Activated naive CD4-positive, alpha-beta T cell treated with anti-CD3 and anti-CD28 coated beads, Interleukin-2, amount 50 U/mL, for 24 hours (primary cell): ENCODE data around the gene ASB13.
A peak's percentile ranks its signal among the peaks of the same experiment; 100 is the strongest.

Source experiments
- H3K27ac Mint-ChIP-seq: one replicate; pipeline ENCODE4 v1.8.0; 2021; ENCODE audit warnings: mild to moderate bottlenecking, mixed read lengths
- H3K27me3 Mint-ChIP-seq: one replicate; pipeline ENCODE4 v1.8.0; 2021; ENCODE audit warnings: mixed read lengths
- H3K36me3 Mint-ChIP-seq: one replicate; pipeline ENCODE4 v1.8.0; 2021; ENCODE audit warnings: mixed read lengths
- H3K4me1 Mint-ChIP-seq: one replicate; pipeline ENCODE4 v1.8.0; 2021; ENCODE audit warnings: mixed read lengths
- H3K4me3 Mint-ChIP-seq: one replicate; pipeline ENCODE4 v1.8.0; 2021; ENCODE audit warnings: mild to moderate bottlenecking, mixed read lengths
- H3K9me3 Mint-ChIP-seq: one replicate; pipeline ENCODE4 v1.8.0; 2021; ENCODE audit warnings: mixed read lengths

The ASB13 gene

DNA sequence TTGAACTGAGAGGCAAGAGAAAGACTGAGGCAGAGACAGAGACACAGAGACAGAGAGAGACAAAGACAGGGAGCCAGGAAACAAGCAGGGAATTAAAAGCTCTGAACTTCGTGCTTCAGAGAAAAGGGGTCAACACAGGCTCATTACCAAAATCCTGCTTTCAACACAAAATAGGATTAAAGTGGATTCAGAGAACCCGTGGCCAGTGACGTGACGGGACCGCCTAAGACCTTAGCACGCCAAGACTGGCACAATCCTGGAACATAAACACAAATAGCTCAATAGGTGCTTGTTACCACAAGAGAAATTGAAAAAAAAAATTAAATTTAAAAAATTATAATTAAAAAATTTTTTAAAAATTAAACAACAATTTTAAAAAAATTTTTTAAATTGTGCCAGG lies 21.5 kb downstream of the ASB13 start:
- Mint-ChIP-seq H3K4me3 (no peak overlapping the region), H3K27ac (no peak overlapping the region), H3K36me3 (peaks cover 16% of the 10 kb centered on the region), H3K4me1 (peaks cover 4% of the 10 kb centered on the region), H3K27me3 (no peaks in the 10 kb centered on the region), H3K9me3 (no peaks in the 10 kb centered on the region)

DNA sequence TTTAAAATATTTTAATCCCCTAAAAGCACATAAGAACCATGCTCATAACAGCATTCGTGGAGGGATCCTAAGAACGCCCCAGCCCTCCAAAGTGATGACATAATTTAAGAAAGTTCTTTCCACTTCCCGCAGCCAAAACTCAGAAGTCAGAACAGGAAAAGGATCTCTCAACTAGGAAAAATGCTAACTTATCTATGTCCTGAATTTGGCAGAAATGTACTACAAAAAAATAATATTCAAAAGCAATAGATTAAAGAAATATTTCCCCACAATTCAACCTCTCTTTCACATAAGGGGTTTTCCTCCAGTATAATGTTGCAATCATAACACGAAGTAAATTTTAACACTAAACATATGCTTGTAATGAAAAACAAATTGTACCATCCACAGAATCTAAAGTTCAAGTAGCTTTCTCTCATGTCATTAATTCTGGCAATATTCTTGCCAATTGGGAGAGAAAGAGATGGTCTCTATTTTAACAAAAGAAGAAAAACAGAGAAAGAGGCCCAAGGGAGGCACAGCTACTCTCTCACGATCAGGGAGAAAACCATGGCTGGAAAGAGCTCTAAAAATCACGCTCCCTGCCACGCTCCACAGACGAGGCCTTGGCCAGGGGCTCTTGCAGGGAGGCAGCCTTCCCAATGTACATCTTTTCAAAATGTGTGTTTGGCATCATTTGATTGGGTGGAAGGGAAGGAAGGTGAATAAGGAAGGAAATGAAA lies 22.9 kb downstream of the ASB13 start:
- Mint-ChIP-seq H3K9me3 (no peaks in the 10 kb centered on the region), H3K27ac (peak overlapping the region; percentile 35), H3K4me3 (no peak overlapping the region), H3K36me3 (peaks cover 14% of the 10 kb centered on the region), H3K27me3 (no peaks in the 10 kb centered on the region), H3K4me1 (peaks cover 4% of the 10 kb centered on the region)

DNA sequence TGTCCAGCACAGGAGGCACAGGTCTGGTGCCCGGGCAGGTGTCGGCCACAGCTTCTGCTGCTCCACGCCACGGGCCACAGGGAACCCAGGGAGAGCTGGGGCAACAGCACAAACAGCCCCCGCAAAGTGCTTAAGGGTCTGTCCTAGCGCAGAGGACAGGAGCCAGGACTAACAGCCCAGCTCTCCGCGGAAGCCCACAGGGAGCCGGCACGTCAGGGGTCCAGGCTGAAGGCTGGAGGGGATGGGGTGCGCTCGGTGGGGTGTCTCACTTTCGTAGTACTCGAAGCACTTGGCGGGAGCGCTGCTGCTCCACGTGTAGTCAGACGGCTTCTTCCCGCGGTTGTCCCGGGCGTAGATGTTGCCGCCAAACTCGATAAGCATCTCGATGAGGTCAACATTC lies 24.9 kb downstream of the ASB13 start:
- Mint-ChIP-seq H3K4me1 (no peaks in the 10 kb centered on the region), H3K4me3 (no peak overlapping the region), H3K9me3 (no peaks in the 10 kb centered on the region), H3K27ac (no peak overlapping the region), H3K36me3 (peaks cover 9% of the 10 kb centered on the region), H3K27me3 (no peaks in the 10 kb centered on the region)

DNA sequence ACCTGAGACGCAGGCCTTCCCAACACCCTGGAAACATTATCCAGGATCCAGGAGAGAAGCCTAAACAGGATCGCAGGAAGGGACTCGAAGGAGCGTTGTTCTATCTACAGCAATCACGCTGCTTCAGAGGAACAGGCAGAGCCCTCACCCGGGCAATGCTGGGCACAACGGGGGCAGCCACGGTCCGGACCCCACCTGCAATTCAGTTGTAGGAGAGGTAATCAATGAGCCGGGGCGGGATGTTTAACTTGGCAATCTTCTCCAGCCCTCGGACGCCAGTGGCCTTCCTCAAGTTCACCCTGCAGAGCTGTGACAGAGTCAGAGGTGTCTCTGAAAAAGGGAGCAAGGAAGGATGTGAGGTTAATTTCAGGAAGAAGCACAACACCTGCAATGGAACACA lies 25.9 kb downstream of the ASB13 start:
- H3K27me3 Mint-ChIP-seq, result no peaks in the 10 kb centered on the region
- H3K4me3 Mint-ChIP-seq, result no peak overlapping the region
- H3K27ac Mint-ChIP-seq, result no peak overlapping the region
- H3K36me3 Mint-ChIP-seq, result peaks cover 9% of the 10 kb centered on the region
- no peaks in the 10 kb centered on the region for H3K4me1 Mint-ChIP-seq
- H3K9me3 Mint-ChIP-seq, result no peaks in the 10 kb centered on the region

DNA sequence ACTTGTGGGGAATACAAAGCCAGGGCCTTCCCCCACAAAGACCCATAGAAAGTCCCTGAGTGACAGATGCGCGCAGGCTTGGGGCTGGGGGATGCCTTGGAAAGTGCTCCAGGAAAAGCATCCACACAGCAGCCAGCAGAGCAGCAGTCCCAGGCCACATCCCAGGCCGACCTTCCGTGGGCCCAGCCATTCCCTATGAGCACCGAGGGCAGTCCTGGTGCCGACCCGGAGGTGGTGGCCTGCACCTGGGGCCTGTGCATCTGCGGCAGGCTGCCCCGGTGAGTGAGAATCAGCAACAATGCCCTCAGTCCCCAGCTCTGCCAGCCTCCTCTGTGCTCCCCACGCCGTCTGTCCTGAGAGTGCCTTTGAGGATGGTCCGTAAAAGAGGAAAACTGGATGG lies 26.4 kb downstream of the ASB13 start:
- peaks cover 9% of the 10 kb centered on the region for H3K36me3 Mint-ChIP-seq
- no peaks in the 10 kb centered on the region for H3K9me3 Mint-ChIP-seq

DNA sequence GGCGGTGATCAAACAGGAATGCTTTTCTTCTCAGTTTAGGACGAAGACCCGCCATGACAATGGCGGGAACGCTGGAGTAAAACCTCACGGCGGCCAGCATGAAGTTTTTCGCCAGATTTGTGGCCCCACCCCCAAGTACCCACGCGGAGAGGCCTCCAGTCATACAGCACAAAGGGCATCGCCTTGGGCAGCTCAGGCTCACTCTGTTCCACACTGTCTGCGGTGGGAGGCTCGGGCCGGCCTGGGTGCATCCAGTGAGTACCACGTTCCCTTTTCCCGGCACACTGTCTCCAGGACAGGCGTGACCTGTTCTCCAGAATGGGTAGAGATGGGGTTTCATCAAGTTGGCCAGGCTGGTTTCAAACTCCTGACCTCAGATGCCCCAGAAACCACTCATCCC lies 27.3 kb downstream of the ASB13 start:
- H3K4me1 Mint-ChIP-seq, result no peaks in the 10 kb centered on the region
- no peak overlapping the region for H3K27ac Mint-ChIP-seq
- H3K36me3 Mint-ChIP-seq, result peaks cover 9% of the 10 kb centered on the region
- no peaks in the 10 kb centered on the region for H3K9me3 Mint-ChIP-seq
- H3K4me3 Mint-ChIP-seq, result no peak overlapping the region
- H3K27me3 Mint-ChIP-seq, result no peaks in the 10 kb centered on the region

More for the DNA sequence above, 26.4 kb downstream of the ASB13 start:
- Mint-ChIP-seq H3K4me3 (no peak overlapping the region), H3K4me1 (no peaks in the 10 kb centered on the region), H3K27ac (no peak overlapping the region), H3K27me3 (no peaks in the 10 kb centered on the region)

DNA sequence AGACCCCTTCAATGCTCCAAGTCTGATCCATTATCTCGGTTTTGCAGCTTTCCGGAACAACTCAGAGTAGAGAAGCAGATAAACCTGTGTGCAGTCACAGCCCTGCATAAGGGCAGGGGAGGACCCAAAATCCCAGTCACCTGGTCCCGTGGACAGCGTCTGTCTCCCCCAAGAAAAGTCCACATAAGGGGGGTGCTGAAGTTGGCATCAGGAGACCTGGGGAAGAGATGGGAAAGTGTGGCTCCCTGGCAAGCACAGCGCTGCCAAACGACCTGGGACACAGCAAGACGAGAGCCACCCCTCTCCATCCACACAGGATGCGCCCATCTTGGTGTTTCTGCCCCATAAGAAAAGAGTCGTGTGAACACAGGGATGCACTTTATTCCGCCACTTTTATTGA lies 27.9 kb downstream of the ASB13 start:
- H3K27me3 Mint-ChIP-seq, result no peaks in the 10 kb centered on the region
- no peaks in the 10 kb centered on the region for H3K9me3 Mint-ChIP-seq
- peaks cover 4% of the 10 kb centered on the region for H3K36me3 Mint-ChIP-seq
- H3K4me1 Mint-ChIP-seq, result no peaks in the 10 kb centered on the region
- no peak overlapping the region for H3K27ac Mint-ChIP-seq
- no peak overlapping the region for H3K4me3 Mint-ChIP-seq

DNA sequence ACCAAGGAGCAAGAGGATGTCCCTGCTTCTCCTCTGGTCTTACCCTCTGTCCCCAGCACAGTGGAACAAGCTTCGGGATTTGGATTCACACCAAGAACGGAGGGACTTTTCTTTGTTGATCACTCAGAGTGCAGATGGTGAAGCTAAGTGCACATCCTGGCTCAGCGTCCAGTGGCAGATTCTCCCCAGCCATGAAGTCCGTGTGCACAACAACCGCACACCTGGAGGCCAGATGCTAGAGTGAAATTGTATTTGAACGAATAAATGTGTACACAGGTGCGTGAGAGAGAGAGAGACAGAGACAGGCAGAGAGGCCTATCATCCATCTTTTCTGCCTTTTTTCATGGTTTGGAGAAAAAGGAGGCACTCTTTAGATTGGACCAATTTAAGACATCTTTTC lies 31.5 kb downstream of the ASB13 start:
- Mint-ChIP-seq H3K4me3 (no peak overlapping the region), H3K4me1 (peaks cover 3% of the 10 kb centered on the region), H3K36me3 (no peaks in the 10 kb centered on the region), H3K9me3 (no peaks in the 10 kb centered on the region), H3K27me3 (no peaks in the 10 kb centered on the region), H3K27ac (no peak overlapping the region)

DNA sequence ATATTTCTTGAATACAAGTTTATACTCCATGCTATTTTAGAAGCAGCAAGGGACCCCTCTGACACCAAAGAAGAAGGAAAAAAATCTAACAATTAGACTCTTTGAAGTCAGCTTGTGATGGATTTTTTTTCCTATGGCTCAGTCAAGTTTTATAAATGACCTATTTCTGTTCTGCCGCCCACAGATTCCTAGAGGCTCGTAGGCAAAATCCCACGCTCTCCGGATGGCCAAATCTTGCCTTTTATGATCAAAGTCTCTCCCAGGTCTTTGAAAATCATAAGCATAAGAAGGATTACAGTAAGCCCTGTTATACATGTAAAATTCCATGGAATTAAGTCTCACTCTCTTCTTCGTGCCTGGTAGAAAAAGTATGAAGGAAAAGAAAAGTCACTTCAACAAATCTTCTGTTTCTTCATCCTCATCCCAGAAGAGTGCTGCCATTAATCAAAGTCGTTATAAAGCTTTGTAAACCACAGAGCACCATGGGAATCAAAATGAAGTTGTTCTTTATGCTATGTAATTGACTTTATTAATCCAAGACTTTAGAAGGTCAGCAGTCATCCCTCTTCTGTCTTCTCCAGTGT lies 33.1 kb downstream of the ASB13 start:
- Mint-ChIP-seq H3K27me3 (no peaks in the 10 kb centered on the region), H3K9me3 (no peaks in the 10 kb centered on the region), H3K36me3 (no peaks in the 10 kb centered on the region), H3K4me1 (peaks cover 16% of the 10 kb centered on the region), H3K4me3 (no peak overlapping the region), H3K27ac (no peak overlapping the region)

DNA sequence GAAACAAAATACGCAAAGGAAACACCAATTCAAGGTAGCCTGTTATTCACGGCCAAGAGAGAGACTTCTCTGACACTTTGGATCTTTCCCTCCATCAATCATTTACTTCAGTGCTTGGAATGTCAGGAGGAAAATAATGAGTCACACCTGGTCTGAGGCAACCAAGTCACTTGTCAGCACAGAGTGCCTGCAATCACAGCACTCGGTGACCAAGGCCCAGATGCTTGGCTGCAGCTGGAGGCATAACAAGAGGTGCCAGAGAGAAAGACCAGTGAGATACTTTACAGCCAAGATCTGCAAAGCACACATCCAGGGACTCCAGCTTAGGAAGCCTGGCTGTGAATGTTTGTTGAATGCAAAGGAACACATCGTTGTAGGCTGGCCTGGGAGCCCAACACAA lies 33.9 kb downstream of the ASB13 start:
- no peaks in the 10 kb centered on the region for H3K27me3 Mint-ChIP-seq
- no peaks in the 10 kb centered on the region for H3K9me3 Mint-ChIP-seq
- peaks cover 20% of the 10 kb centered on the region for H3K4me1 Mint-ChIP-seq
- H3K27ac Mint-ChIP-seq, result no peak overlapping the region
- no peak overlapping the region for H3K4me3 Mint-ChIP-seq
- no peaks in the 10 kb centered on the region for H3K36me3 Mint-ChIP-seq

DNA sequence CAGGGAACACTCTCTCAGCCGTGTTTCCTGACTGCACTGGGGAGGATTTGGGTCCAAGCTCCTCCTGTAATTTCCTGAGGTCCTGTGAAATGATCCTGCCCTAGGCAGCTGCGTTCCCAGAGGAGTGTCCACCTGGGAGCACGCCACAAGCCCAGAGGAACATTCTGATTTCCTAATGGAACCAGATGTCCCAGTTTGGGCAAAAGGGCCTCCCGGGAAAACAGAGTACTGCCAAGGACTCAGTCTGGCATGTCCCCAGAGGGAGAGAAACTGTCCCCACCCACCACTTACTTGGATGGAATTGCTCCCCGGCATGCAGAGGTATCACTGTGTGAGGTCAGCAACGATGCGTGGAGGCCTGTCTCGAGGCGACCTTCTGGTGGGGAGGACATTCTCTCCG lies 34.5 kb downstream of the ASB13 start:
- H3K9me3 Mint-ChIP-seq, result no peaks in the 10 kb centered on the region
- H3K4me3 Mint-ChIP-seq, result no peak overlapping the region

DNA sequence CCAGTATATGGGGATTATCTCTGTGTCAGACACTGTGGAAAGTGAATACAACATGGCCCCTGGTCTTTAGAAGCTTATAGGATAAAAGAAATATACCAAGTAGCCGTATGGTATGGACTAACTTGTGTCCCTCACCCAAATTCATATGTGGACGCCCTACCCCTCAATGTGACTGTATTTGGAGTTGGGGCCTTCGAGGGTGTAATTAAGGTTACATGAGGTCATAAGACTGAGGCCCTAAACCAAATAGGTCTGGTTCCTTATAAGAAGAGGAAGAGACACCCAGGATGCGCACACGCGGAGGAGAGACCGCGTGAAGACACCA lies 36.3 kb downstream of the ASB13 start:
- Mint-ChIP-seq H3K36me3 (no peaks in the 10 kb centered on the region), H3K4me3 (no peak overlapping the region), H3K27ac (no peak overlapping the region), H3K4me1 (peaks cover 20% of the 10 kb centered on the region), H3K9me3 (no peaks in the 10 kb centered on the region), H3K27me3 (no peaks in the 10 kb centered on the region)

More for the DNA sequence above, 34.5 kb downstream of the ASB13 start:
- H3K27ac Mint-ChIP-seq, result no peak overlapping the region
- H3K27me3 Mint-ChIP-seq, result no peaks in the 10 kb centered on the region
- no peaks in the 10 kb centered on the region for H3K36me3 Mint-ChIP-seq
- peaks cover 20% of the 10 kb centered on the region for H3K4me1 Mint-ChIP-seq

DNA sequence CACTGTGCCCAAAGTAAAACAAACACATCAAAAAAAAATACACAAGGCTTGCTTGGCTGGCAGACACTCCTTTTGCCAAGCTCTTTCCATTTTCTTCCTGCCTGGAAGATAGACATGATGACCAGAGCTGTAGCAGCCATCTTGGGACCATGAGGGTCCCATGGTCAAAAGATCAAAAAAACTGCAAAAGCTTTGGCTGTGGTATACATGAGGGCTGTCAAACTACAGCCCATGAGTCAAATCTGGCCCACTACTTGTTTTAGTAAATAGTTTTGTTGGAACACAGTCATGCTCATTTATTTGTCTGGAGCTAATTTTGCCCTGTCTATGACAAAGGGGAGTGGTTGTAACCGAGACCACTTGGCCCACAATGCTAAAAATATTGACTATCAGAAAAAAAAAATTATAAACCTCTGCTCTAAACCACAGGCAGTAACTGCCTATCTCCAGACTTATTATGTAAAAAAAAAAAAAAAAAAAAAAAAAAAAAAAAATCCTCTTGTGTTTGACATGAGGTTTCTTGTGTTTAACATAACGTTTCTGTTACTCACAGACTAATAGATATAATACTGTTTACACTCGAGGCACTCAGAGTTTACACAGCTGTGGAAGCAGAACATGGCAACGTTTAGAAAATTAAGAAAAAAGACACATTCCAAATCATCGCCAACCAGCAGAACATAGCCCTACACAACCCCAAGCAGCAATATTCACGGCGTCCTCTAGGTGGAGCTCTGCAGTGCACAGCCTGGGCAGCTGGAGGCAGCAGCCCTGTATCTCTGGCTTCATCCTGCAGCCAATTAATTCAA lies 36.9 kb downstream of the ASB13 start:
- Mint-ChIP-seq H3K9me3 (no peaks in the 10 kb centered on the region), H3K4me3 (no peak overlapping the region), H3K27ac (peak overlapping the region; percentile 97), H3K36me3 (no peaks in the 10 kb centered on the region), H3K27me3 (no peaks in the 10 kb centered on the region), H3K4me1 (peaks cover 20% of the 10 kb centered on the region)

DNA sequence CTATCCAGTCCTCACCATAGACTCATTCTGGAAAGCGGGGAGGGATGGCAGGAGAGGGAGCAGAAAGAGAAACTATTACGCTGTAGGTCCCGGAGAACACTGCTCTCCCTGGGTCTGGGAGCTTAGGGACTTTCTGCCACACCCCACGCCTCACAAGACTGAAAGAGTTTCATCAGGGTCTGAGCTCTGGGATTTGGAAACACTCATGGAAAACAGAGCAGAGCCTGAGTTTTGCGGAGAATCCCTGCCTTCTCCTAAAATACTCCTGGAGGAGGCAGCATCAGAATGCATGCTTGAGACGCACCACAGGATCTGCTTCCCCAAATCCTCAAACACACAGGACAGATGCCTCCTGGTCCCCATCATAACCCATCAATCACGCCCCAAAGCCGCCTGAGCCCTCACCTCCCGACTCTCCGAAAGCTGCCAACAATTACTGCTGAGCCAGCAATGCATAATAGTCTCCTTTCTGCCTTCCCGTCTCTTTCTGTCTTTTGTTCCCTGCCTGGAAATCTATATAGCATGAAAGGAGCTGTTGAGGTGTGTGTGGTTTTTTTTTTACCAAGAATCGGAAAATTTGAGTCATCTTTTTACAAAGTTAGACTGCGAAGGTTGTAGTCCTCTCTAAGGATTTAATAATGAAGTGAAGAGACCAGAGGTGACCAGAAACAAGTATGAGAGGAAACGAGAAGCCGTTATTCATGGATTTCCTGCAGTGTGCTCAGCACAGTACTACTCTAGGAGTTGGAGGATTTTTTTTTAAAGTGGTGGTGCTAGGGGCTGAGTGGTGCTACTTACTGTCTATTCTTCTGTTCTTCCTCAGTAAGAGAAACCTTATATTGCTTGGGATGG lies 37.7 kb downstream of the ASB13 start:
- H3K4me3 Mint-ChIP-seq, result peak overlapping the region; percentile 19

DNA sequence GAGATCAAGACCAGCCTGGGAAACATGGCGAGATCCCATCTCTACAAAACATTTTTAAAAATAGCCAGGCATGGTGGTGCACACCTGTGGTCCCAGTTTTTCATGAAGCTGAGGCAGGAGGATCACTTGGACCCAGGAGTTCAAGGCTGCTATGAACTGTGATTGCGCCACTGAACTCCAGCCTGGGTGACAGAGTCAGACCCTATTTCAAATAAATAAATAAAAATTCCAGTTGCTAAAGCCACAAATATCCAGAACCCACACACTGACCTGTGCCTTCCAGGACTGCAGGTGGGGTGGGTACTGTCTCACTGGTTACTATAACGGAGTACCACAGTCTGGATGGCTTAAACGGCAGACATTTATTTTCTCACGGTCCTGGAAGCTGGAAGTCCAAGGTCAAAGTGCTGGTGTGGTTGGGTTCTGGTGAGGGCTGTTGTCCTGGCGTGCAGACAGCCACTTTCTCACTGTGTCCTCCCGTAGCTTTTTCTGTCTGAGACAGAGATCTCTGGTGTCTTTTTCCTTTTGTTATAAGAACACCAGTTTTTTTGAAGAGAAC lies 38.8 kb downstream of the ASB13 start:
- Mint-ChIP-seq H3K9me3 (no peaks in the 10 kb centered on the region), H3K36me3 (no peaks in the 10 kb centered on the region), H3K4me1 (peaks cover 20% of the 10 kb centered on the region), H3K4me3 (no peak overlapping the region), H3K27me3 (no peaks in the 10 kb centered on the region), H3K27ac (no peak overlapping the region)

More for the DNA sequence above, 37.7 kb downstream of the ASB13 start:
- Mint-ChIP-seq H3K27ac (peak overlapping the region; percentile 97), H3K4me1 (peaks cover 20% of the 10 kb centered on the region), H3K27me3 (no peaks in the 10 kb centered on the region), H3K9me3 (no peaks in the 10 kb centered on the region), H3K36me3 (no peaks in the 10 kb centered on the region)
